ENCODE measurements around the gene LAMA1. TPM values are rescaled to one million over a fixed set of nuclear protein-coding genes. Genes with fewer than 3 reads are reported as not detected.

The LAMA1 gene
- total and polyA plus RNA-seq, 2 of the 8 experiments (the other 6 are each of a cell fraction or from before 2014, with no cell fraction given) = 30.4 to 48.7 TPM

- H2BK12ac ChIP-seq (ENCODE audit: low read depth, low read length) = no peak overlapping the region
- H4K91ac ChIP-seq (replicated peaks; ENCODE audit: insufficient read length, low read length) = no peak overlapping the region
- no peaks in the 10 kb centered on the region for H3K23me2 ChIP-seq (ENCODE audit: low read depth, low read length)
- no peaks in the 10 kb centered on the region for H3K79me2 ChIP-seq (ENCODE audit: control insufficient read depth in 1 of 2, insufficient read depth in 2 of 2, low read length in 2 of 2)
- H2BK15ac ChIP-seq (ENCODE audit: low read length) = no peak overlapping the region
- H2BK20ac ChIP-seq (ENCODE audit: low read length) = no peak overlapping the region
- no peak overlapping the region for H3K56ac ChIP-seq (replicated peaks; ENCODE audit: insufficient read length, low read depth, low read length)
- H2AK5ac ChIP-seq (ENCODE audit: low read depth, low read length) = no peak overlapping the region
- no peaks in the 10 kb centered on the region for H3K4me1 ChIP-seq (replicated peaks in 1 of 4; ENCODE audit: control insufficient read depth in 3 of 4, insufficient read depth in 4 of 4, low read length in 3 of 4)
- DNase-seq (ENCODE audit: low read depth in 1 of 2, low spot score in 2 of 2) = no peak
- no peak overlapping the region for H4K8ac ChIP-seq (ENCODE audit: extremely low read depth, insufficient read depth, low read length)
- no peak overlapping the region for H3K27ac ChIP-seq (ENCODE audit: low read depth, low read length)
- H3K36me3 ChIP-seq (ENCODE audit: control insufficient read depth in 2 of 4, insufficient read depth in 4 of 4, low read length in 3 of 4) = no peaks in the 10 kb centered on the region; a peak in 1 of 8 replicates
- FAIRE-seq = no peak
- H3K4me3 ChIP-seq (ENCODE audit: extremely low read depth in 1 of 4, insufficient read depth in 2 of 4, low read depth in 3 of 4, low read length in 4 of 4) = no peak overlapping the region
- 90% methylated on average over 3 of the region's 3 CpGs; no CpG with 5 or more reads in 1 of the 2 experiments for WGBS, 2 experiments (ENCODE audit: extremely low coverage in 1 of 2, insufficient coverage in 1 of 2, insufficient read length in 1 of 2, insufficient replicate concordance in 2 of 2, low coverage in 1 of 2, low lambda C conversion rate in 2 of 2, missing lambda C conversion rate in 1 of 2)
- no peak overlapping the region for H3K14ac ChIP-seq (ENCODE audit: insufficient read length)
- H3K18ac ChIP-seq (ENCODE audit: extremely low read depth, low read length) = no peak overlapping the region
- H3K79me1 ChIP-seq (ENCODE audit: low read depth, low read length) = no peaks in the 10 kb centered on the region
- ChIA-PET CTCF (ENCODE audit: partially characterized antibody) (interaction anchor here (0.6 to 1.8 kb wide), 5 partner anchors 11 to 1322 kb away, joined by 3 to 7 read pairs (median 3); no protein-coding TSS in a partner anchor), POLR2A (ENCODE audit: partially characterized antibody) (no interaction called here)
- no peak overlapping the region for H3K9ac ChIP-seq (replicated peaks in 1 of 4; ENCODE audit: extremely low read depth in 1 of 4, low read depth in 3 of 4, low read length in 3 of 4)
- H3K4me2 ChIP-seq (ENCODE audit: insufficient read depth in 1 of 2, low read depth in 2 of 2, low read length in 2 of 2) = no peak overlapping the region
- H3K9me3 ChIP-seq (ENCODE audit: insufficient read depth in 2 of 2, low read depth in 1 of 2, low read length in 1 of 2) = no peaks in the 10 kb centered on the region
- no peaks in the 10 kb centered on the region for H4K20me1 ChIP-seq (replicated peaks in 1 of 2; ENCODE audit: control insufficient read depth in 1 of 2, insufficient read depth in 2 of 2, low read length in 2 of 2)
- no peak overlapping the region for H4K5ac ChIP-seq (ENCODE audit: insufficient read length, low read depth, low read length)
- H3K23ac ChIP-seq (ENCODE audit: insufficient read length) = no peak overlapping the region
- H2BK5ac ChIP-seq (ENCODE audit: low read depth, low read length) = no peak overlapping the region
- H3K4ac ChIP-seq (replicated peaks; ENCODE audit: insufficient read length, low read depth, low read length) = no peak overlapping the region
- H2BK120ac ChIP-seq (replicated peaks; ENCODE audit: low read depth, low read length) = no peak overlapping the region
- H2AFZ ChIP-seq (ENCODE audit: low read length) = no peak overlapping the region
- no peaks in the 10 kb centered on the region for H3K27me3 ChIP-seq (replicated peaks in 1 of 4; ENCODE audit: control insufficient read depth in 3 of 4, extremely low read depth in 1 of 4, insufficient read depth in 3 of 4, low read length in 3 of 4)
These were observed 225.8 kb downstream of the LAMA1 start for GRCh38 chr18:6891788-6892187.

Measured in H1 (cell line).